GM12865 (cell line): ENCODE results near the gene UBL5.
A peak's percentile ranks its signal among the peaks of the same experiment; 100 is the strongest.

ENCODE experiments used
- DNase-seq: peaks from one replicate; pipeline ENCODE4 v3.0.0; 2010; ENCODE audit warnings: low read depth
- H3K4me3 ChIP-seq: 2 replicates; pipeline ENCODE4 v1.5.1; 2011; ENCODE audit warnings: mild to moderate bottlenecking, low read depth, low read length, control low read depth
- TF ChIP-seq, protein P1 (sequence below): IDR thresholded peaks from 2 replicates; pipeline ENCODE4 v1.5.1; 2011; ENCODE audit warnings: low read length, control low read depth, low read depth, inconsistent platforms; ENCODE audit not compliant: insufficient read depth; ENCODE audit errors: missing control alignments

Gene UBL5

DNA sequence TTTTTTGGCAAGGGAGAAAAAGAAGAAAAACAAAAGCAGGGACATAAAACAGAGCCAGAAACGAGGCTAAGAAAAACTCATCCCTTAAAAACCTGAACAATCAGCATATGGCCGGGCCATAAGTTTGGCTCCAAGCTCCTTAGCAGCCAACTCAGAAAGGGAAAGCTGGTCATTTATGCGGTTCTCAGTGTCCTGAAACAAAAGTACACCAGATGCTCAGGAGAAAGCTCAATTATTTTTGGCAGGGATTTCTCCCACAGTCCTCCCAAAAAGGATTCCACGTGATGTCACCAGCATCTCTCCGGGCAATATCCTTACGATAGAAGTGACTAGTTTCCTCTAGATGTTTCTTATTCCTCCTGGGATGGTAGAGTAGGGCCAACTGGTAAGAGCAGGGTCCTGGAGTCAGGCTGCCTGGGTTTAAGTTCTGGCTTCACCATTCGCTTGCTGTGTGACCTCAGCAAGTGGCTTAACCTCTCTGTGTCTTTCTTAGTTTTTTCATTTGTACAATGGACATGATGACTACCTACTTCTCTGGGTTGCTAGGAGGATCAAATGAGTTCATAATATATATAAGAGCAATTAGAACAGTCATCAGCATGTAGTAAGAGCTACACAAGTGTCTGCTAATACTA is 41.4 kb downstream of the UBL5 start:
- no peak overlapping the region for H3K4me3 ChIP-seq
- TF ChIP-seq, protein P1, sequence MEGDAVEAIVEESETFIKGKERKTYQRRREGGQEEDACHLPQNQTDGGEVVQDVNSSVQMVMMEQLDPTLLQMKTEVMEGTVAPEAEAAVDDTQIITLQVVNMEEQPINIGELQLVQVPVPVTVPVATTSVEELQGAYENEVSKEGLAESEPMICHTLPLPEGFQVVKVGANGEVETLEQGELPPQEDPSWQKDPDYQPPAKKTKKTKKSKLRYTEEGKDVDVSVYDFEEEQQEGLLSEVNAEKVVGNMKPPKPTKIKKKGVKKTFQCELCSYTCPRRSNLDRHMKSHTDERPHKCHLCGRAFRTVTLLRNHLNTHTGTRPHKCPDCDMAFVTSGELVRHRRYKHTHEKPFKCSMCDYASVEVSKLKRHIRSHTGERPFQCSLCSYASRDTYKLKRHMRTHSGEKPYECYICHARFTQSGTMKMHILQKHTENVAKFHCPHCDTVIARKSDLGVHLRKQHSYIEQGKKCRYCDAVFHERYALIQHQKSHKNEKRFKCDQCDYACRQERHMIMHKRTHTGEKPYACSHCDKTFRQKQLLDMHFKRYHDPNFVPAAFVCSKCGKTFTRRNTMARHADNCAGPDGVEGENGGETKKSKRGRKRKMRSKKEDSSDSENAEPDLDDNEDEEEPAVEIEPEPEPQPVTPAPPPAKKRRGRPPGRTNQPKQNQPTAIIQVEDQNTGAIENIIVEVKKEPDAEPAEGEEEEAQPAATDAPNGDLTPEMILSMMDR = no peak
- DNase-seq = no peak

- no peak for DNase-seq
- no peak overlapping the region for H3K4me3 ChIP-seq
- TF ChIP-seq, protein P1 = no peak
Observed at GRCh38 chr19:9871626-9872338, 44.1 kb downstream of the UBL5 start.

DNA sequence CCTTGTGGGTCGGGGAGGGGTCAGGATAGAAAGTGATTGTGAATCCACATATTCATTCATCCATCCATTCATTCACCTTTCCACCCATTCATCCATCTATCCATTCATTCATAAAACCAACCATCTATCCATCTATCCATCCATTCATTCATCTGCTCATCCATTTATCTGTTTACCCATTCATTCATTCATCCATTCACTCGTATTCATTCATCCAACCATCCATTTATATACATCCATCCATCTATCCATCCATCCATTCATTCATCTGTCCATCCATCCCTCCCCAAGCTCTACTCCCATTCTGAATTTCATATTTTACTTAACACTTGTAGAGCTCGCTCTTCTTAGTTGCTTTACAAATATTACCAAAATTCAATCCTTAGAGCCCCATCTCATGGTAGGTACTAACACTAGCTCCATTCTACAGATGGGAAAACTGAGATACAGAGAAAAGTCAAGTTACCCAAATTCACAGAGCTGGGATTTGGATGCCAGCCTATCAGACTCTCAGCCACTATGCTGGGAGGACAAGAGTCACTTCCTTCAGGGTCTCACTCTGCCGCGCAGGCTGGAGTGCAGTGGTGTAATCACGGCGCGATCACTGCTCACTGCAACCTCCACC is 45.0 kb downstream of the UBL5 start:
- TF ChIP-seq, protein P1 = no peak
- no peak overlapping the region for H3K4me3 ChIP-seq
- no peak for DNase-seq

- no peak overlapping the region for H3K4me3 ChIP-seq
- TF ChIP-seq, protein P1 = no peak
- DNase-seq = no peak
Observed at GRCh38 chr19:9875031-9875627, 47.4 kb downstream of the UBL5 start.

DNA sequence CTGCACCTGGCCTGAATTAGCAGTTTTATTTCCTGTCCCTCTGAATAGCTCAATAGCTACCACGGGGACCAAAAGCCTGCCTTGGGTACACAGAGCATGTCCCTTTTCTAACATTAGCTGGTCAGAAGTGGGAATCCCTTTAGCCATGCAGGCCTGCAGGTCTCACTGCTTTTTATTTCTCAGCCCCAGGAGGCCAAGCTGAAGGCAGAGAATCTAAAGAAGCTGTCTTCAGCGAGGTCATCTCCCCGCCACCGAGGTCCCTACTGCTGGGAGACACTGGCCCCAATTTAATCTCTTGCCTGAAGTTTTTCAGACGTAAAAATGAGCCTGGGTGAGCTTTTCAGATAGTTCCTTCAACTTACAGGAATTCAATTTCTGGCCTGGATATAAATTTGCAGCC is 48.1 kb downstream of the UBL5 start:
- TF ChIP-seq, protein P1 = no peak
- DNase-seq = no peak

GRCh38 chr19:9877780-9878510 is 50.2 kb downstream of the UBL5 start:
- peak overlapping the region; percentile 12; the same call in 1 of the 2 replicates for H3K4me3 ChIP-seq
- peak; percentile 14 for DNase-seq
- TF ChIP-seq, protein P1 = no peak

More for the DNA sequence above, 48.1 kb downstream of the UBL5 start:
- H3K4me3 ChIP-seq = no peak overlapping the region
